AG04449 (cell line): ENCODE measurements around the gene PRR20G.

Experiments used
- CTCF ChIA-PET: fragments of 350-600 bp; formaldehyde crosslinking; extraction: SDS; loops from one replicate; lab custom pipeline; 2021; ENCODE audit warnings: antibody characterized with exemption; lab: Yijun Ruan, JAX
- POLR2A ChIA-PET: fragments of 400-600, 350-600 bp; formaldehyde crosslinking; extraction: SDS; loops from one replicate; lab custom pipeline; 2020; ENCODE audit warnings: antibody characterized with exemption, inconsistent platforms; lab: Yijun Ruan, JAX
- DNase-seq: peaks from one replicate; pipeline ENCODE4 v3.0.0-alpha.2; 2010; ENCODE audit warnings: low read depth, low spot score
- H3K4me3 ChIP-seq: 2 replicates; pipeline ENCODE4 v1.5.1; 2011; ENCODE audit warnings: low read depth, mild to moderate bottlenecking, control low read depth, low read length
- CTCF ChIP-seq: IDR thresholded peaks from one replicate; pipeline ENCODE4 v1.5.1; 2011; ENCODE audit warnings: mild to moderate bottlenecking, moderate library complexity, low read length, control low read depth, inconsistent platforms; ENCODE audit not compliant: insufficient read depth; ENCODE audit errors: missing control alignments

Gene PRR20G

GRCh38 chr3:127273206-127273605, 14.6 kb downstream of the PRR20G start:
- ChIA-PET CTCF (no interaction called here), POLR2A (no interaction called here)
- no peak for DNase-seq
- no peak overlapping the region for H3K4me3 ChIP-seq
- TF ChIP-seq CTCF: no peak

GRCh38 chr3:127266186-127266585, 21.7 kb downstream of the PRR20G start:
- no peak for DNase-seq
- ChIA-PET POLR2A (no interaction called here), CTCF (no interaction called here)
- no peak overlapping the region for H3K4me3 ChIP-seq
- TF ChIP-seq CTCF: no peak

GRCh38 chr3:127265581-127265981, 22.3 kb downstream of the PRR20G start:
- ChIA-PET CTCF (interaction anchor here (0.8 kb wide), 1 partner anchor 190 kb away, joined by 4 read pairs; no protein-coding TSS in a partner anchor), POLR2A (no interaction called here)
- H3K4me3 ChIP-seq: no peak overlapping the region
- no peak for TF ChIP-seq CTCF
- DNase-seq: no peak

- H3K4me3 ChIP-seq: no peak overlapping the region
- CTCF ChIA-PET: interaction anchor here (0.8 kb wide), 1 partner anchor 191 kb away, joined by 4 read pairs; no protein-coding TSS in a partner anchor
- TF ChIP-seq CTCF: no peak
- POLR2A ChIA-PET: no interaction called here
- DNase-seq: no peak
Measured at GRCh38 chr3:127264794-127265514, 22.9 kb downstream of the PRR20G start.

GRCh38 chr3:127264292-127264691, 23.6 kb downstream of the PRR20G start:
- H3K4me3 ChIP-seq: no peak overlapping the region
- ChIA-PET POLR2A (no interaction called here), CTCF (no interaction called here)
- TF ChIP-seq CTCF: no peak
- DNase-seq: no peak

- POLR2A ChIA-PET: no interaction called here
- CTCF ChIA-PET: no interaction called here
- no peak overlapping the region for H3K4me3 ChIP-seq
- no peak for TF ChIP-seq CTCF
- DNase-seq: no peak
Measured at GRCh38 chr3:127263586-127264231, 24.1 kb downstream of the PRR20G start.
